HepG2 (cell line): Measurements from ENCODE around the gene HMBS. TPM values are rescaled to one million over a fixed set of nuclear protein-coding genes. Genes with fewer than 3 reads are reported as not detected.

Source experiments
- CREB1 ChIP-seq, 2 experiments: fragments of 450-650 bp in 1 of 2; IDR thresholded peaks; 2 replicates each; pipeline ENCODE4 v1.6.1; 2016 to 2017; ENCODE audit warnings: control low read depth in 1 of 2, mild to moderate bottlenecking in 1 of 2, missing compliant biosample characterization in 1 of 2, missing genetic modification characterization in 1 of 2
- CSRNP1 ChIP-seq: sonication (generic); formaldehyde crosslinking; IDR thresholded peaks from 2 replicates; pipeline ENCODE4 v1.8.1; 2023; ENCODE audit warnings: mild to moderate bottlenecking, missing genetic modification reagents
- NFIB ChIP-seq: sonication (generic); formaldehyde crosslinking; IDR thresholded peaks from 2 replicates; pipeline ENCODE4 v1.9.0; 2021; ENCODE audit warnings: missing genetic modification reagents, mild to moderate bottlenecking, borderline replicate concordance
- PATZ1 ChIP-seq: sonication (generic); formaldehyde crosslinking; IDR thresholded peaks from 2 replicates; pipeline ENCODE4 v1.4.0; 2020; ENCODE audit warnings: missing genetic modification reagents
- PLSCR1 ChIP-seq: sonication (generic); formaldehyde crosslinking; IDR thresholded peaks from 2 replicates; pipeline ENCODE4 v1.5.0; 2020; ENCODE audit warnings: missing genetic modification reagents, mild to moderate bottlenecking, borderline replicate concordance
- TBL1XR1 ChIP-seq: fragments of 150-350 bp; IDR thresholded peaks from 2 replicates; pipeline ENCODE4 v1.6.1; 2014; ENCODE audit warnings: borderline replicate concordance, low read length; ENCODE audit not compliant: partially characterized antibody
- TFE3 ChIP-seq: IDR thresholded peaks from 2 replicates; pipeline ENCODE4 v1.6.1; 2016
- ZBTB1 ChIP-seq: sonication (generic); formaldehyde crosslinking; IDR thresholded peaks from 2 replicates; pipeline ENCODE4 v1.4.0; 2020; ENCODE audit warnings: missing genetic modification reagents, borderline replicate concordance
- ZC3H13 ChIP-seq: sonication (generic); formaldehyde crosslinking; IDR thresholded peaks from 2 replicates; pipeline ENCODE4 v1.8.1; 2023; ENCODE audit warnings: mild to moderate bottlenecking, missing genetic modification reagents, moderate library complexity
- ZMYM4 ChIP-seq: sonication (generic); formaldehyde crosslinking; IDR thresholded peaks from 2 replicates; pipeline ENCODE4 v1.8.1; 2023; ENCODE audit warnings: mild to moderate bottlenecking, missing genetic modification reagents
- ZNF281 ChIP-seq: sonication (generic); formaldehyde crosslinking; IDR thresholded peaks from 2 replicates; pipeline ENCODE4 v1.4.0; 2020; ENCODE audit warnings: missing genetic modification reagents, borderline replicate concordance
- ZNF34 ChIP-seq: sonication (generic); formaldehyde crosslinking; IDR thresholded peaks from 2 replicates; pipeline ENCODE4 v1.4.0; 2020; ENCODE audit warnings: mild to moderate bottlenecking, missing genetic modification reagents, borderline replicate concordance
- ZNF616 ChIP-seq: sonication (generic); formaldehyde crosslinking; IDR thresholded peaks from 2 replicates; pipeline ENCODE4 v1.5.0; 2020; ENCODE audit warnings: low read depth, mild to moderate bottlenecking, missing genetic modification reagents
- ZNF691 ChIP-seq: sonication (generic); formaldehyde crosslinking; IDR thresholded peaks from 2 replicates; pipeline ENCODE4 v1.4.0; 2020; ENCODE audit warnings: missing genetic modification reagents, low read depth, mild to moderate bottlenecking, borderline replicate concordance
- ZNF772 ChIP-seq: sonication (generic); formaldehyde crosslinking; IDR thresholded peaks from 2 replicates; pipeline ENCODE4 v1.5.0; 2020; ENCODE audit warnings: mild to moderate bottlenecking, missing genetic modification reagents
- polyA plus RNA-seq, 8 experiments: library from polyadenylated mRNA; depleted of rRNA in 3 of 8; stranded (reverse) in 7 of 8; unstranded in 1 of 8; fragments of >200 nt; fragmentation: Illumina TruSeq in 4 of 8; extraction: Trizol in 4 of 8; gene quantifications; 2 replicates each; pipeline versions ENCODE4 v1.2.1 to v1.2.3, GENCODE V29; 2011 to 2016; ENCODE audit warnings: low read depth in 4 of 8, missing spikeins in 1 of 8, mixed read lengths in 1 of 8; ENCODE audit not compliant: insufficient read depth in 1 of 8
- total RNA-seq, 5 experiments: library from RNA; depleted of rRNA; stranded (reverse); fragments of >200 nt; fragmentation: Illumina TruSeq; extraction: Trizol; gene quantifications; 2 replicates each; pipeline ENCODE4 v1.2.3, GENCODE V29; 2016; ENCODE audit warnings: low read depth in 1 of 5

Gene HMBS
- total and polyA plus RNA-seq, 2 of the 13 experiments (the other 11 are each of a cell fraction or from before 2014, with no cell fraction given), result 9.4 to 46.9 TPM

- TF ChIP-seq CSRNP1 (CRISPR knock-in tag) (no peak), PLSCR1 (CRISPR knock-in tag) (no peak), ZNF616 (CRISPR knock-in tag) (no peak), ZNF34 (CRISPR knock-in tag) (no peak), ZNF691 (CRISPR knock-in tag) (no peak), ZBTB1 (CRISPR knock-in tag) (no peak), ZNF281 (CRISPR knock-in tag) (no peak; the same call in 1 of the 2 replicates), ZMYM4 (CRISPR knock-in tag) (0 out of 2 replicates have a peak, but pooled peaks have one; percentile 21), NFIB (CRISPR knock-in tag) (no peak), ZNF772 (no peak), TFE3 (CRISPR knock-in tag) (0 out of 2 replicates have a peak, but pooled peaks have one; percentile 37), CREB1 (IDR thresholded peaks at IDR 0.05) (no peak), CREB1 (CRISPR knock-in tag; IDR thresholded peaks at IDR 0.05) (0 out of 2 replicates have a peak, but pooled peaks have one; percentile 8), TBL1XR1 (no peak), PATZ1 (CRISPR knock-in tag) (peak; percentile 0; the same call in 1 of the 2 replicates), ZC3H13 (CRISPR knock-in tag) (no peak; the same call in 1 of the 2 replicates)
Measured at GRCh38 chr11:119108146-119108856, 23.6 kb downstream of the HMBS start (continued).
